Measurements from ENCODE around the gene BLVRA.

BLVRA gene

DNA sequence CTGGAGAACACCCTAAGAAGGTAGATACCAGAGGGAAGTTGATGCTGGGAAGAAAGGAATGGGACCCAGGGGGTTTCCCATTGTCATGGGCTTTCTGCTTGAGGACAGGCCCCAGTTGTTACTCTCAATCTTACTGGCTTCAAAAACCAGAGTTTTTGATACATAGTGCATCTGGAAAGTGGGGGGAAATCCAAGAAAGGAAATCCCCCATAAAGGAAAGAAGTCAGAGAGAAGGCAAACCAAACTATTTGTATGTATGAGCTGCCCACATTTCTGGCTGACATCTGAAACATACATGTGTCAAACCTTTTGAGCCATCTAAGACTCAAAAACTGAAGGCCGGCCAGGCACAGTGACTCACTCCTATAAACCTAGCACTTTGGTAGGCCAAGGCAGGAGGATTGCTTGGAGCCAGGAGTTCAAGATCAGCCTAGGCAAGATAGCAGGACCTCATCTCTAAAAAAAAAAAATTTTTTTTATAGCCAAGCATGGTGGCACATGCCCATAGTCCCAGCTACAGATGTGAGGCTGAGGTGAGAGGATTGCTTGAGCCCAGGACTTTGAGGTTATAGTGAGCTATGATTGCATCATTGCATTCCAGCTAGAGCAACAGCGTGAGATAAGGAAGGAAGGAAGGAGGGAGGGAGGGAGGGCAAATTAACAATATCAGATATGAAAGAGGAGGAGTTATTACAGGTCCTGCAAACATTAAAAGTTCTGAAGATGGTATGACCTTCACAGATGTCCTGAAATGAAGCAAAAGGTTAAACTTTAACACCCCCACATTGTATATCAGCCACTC is 22.5 kb upstream of the BLVRA start:
- peak; percentile 79 for DNase-seq (ENCODE audit: low read depth)
- H3K4me3 ChIP-seq (ENCODE audit: low read depth, low read length): no peak overlapping the region
- no peak for TF ChIP-seq CTCF (IDR thresholded peaks at IDR 0.05; ENCODE audit: low read depth, low read length, missing control alignments)

DNA sequence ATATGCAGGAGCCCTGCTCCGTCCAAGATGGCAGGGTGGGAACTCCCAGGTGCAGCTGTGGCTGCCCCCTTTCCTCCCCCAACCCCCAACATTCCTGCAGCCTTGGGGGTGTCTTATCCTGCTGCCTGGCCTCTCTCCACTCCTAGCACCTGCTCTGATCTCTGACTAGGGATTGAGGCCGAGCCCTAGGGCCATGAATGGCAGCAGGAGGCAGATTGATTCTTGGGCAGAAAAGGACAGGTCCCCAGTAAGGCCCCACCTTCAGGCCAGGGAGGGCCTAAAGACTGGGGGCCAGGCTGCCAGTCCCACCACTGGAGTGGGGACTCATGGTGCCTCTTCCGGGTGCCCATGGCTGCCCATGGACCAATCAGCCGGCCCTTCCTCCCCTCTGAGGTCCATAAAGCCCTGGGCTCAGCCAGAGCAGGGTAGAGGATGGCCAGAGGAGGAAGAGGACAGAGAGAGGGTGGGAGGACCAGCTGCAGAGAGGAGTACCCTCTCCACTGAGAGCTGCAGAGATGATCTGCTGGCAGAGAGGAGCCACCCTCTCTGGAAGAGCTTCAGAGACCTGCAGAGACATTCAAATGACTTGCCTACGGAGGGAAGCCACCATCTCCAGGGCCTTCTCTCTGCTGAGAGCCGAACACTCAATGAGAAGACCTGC is 20.9 kb upstream of the BLVRA start:
- TF ChIP-seq CTCF (IDR thresholded peaks at IDR 0.05; ENCODE audit: low read depth, low read length, missing control alignments): no peak
- DNase-seq (ENCODE audit: low read depth): no peak
- H3K4me3 ChIP-seq (ENCODE audit: low read depth, low read length): no peak overlapping the region

GRCh38 chr7:43742692-43743091 is 15.8 kb upstream of the BLVRA start:
- DNase-seq (ENCODE audit: low read depth): no peak
- TF ChIP-seq CTCF (IDR thresholded peaks at IDR 0.05; ENCODE audit: low read depth, low read length, missing control alignments): no peak
- H3K4me3 ChIP-seq (ENCODE audit: low read depth, low read length): no peak overlapping the region

DNA sequence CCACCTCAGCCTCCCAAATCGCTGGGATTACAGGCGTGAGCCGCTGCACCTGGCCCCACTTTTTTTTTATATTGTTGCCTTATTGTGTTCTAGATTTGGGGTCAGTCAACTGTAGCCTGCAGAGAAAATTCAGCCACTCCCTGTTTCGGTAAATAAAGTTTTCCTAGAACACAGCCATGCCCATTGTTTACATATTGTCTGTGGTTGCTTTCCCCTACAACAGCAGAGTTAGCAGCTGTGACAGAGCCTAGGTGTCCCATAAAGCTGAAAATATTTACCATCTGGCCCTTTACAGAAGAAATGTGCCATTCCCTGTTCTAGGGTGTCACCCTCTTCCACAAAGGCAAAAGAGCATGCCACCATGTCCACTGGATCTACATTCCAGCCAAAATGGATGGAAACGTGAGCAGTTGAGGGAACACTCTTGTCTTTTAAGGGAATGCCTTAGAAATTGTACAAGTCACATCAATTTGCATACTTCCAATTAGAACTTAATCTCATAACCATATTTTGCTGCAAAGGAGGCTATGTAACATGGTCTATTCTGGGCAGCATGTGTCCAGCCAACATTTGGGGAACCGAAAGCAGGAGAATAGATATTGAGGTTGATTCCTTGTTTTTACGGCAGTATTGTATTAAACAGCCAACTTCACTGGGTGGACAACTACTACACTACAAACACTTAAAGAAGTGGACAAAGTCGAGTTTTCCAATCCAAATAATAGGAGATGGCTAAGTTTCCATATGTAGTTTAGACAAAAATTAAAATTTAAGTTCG is 11.0 kb upstream of the BLVRA start:
- no peak overlapping the region for H3K4me3 ChIP-seq (ENCODE audit: low read depth, low read length)
- no peak for DNase-seq (ENCODE audit: low read depth)
- no peak for TF ChIP-seq CTCF (IDR thresholded peaks at IDR 0.05; ENCODE audit: low read depth, low read length, missing control alignments)

DNA sequence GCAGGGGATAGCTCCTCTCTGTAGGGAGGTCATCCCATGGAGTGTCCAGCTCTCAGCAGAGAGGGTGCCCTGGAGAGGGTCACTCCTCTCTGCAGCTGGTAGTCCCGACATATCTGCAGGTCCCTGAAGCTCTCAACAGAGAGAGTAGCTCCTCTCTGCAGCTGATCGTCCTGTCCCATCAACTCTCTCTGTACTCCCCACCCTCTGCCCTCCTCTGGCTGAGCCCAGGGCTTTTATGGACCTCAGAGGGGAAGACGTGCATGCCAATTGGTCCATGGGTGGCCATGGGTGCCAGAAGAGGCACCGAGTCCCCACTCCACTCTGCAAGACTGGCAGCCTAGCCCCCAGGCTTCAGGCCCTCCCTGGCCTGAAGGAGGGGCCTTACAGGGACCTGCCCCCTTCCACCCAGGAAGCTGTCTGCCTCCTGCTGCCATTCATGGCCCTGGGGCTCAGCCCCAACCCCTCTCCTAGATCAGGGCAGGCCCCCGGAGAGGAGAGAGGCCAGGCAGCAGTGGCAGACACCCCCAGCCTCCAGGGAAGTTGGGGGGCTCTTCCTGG is 9.0 kb upstream of the BLVRA start:
- no peak for DNase-seq (ENCODE audit: low read depth)
- TF ChIP-seq CTCF (IDR thresholded peaks at IDR 0.05; ENCODE audit: low read depth, low read length, missing control alignments): no peak
- no peak overlapping the region for H3K4me3 ChIP-seq (ENCODE audit: low read depth, low read length)

DNA sequence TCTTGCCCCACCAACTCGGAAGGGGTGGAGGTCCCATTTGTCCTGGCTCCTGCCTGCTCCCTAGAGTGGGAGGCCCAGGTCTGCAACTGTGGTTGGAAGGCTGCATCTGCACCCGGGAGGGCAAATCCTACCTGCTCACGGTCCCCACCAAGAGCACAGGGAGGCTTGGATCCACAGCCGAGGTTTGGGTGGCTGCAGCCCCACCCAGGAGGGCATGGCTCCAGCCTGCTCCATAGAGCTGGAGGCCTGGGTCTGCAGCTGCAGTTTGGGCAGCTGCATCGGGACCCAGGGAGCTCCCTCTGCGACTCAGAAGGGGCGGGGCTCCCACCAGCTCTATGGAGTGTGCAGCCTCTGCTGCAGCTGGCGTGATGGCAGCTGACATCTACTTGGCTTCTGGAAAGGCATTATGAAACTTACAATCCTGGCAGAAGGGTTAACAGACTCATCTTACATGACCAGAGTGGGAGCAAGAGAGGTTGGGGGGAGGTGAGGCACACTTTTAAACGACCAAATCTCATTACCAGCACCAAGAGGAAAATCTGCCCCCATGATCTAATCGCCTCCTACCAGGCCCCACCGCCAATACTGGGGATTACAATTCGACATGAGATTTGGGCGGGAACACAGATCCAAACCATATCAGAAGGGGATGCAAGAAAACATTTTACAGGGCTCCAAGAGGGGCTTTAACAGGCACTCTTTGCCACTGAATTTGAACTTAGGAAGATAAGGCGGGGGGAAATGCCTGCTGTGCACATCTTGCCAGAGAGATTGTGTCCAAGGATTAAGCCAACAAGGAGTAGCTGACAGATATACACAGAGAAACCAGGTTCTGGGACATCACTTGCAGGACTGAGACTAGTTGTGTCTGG is 8.2 kb upstream of the BLVRA start:
- TF ChIP-seq CTCF (IDR thresholded peaks at IDR 0.05; ENCODE audit: low read depth, low read length, missing control alignments): no peak
- no peak overlapping the region for H3K4me3 ChIP-seq (ENCODE audit: low read depth, low read length)
- DNase-seq (ENCODE audit: low read depth): no peak
